ENCODE measurements around the gene PTK7. TPM values are rescaled to one million over a fixed set of nuclear protein-coding genes. Genes with fewer than 3 reads are reported as not detected.

Gene PTK7
- total RNA-seq, 1 donor from 2014 or later = 68.0 TPM

DNA sequence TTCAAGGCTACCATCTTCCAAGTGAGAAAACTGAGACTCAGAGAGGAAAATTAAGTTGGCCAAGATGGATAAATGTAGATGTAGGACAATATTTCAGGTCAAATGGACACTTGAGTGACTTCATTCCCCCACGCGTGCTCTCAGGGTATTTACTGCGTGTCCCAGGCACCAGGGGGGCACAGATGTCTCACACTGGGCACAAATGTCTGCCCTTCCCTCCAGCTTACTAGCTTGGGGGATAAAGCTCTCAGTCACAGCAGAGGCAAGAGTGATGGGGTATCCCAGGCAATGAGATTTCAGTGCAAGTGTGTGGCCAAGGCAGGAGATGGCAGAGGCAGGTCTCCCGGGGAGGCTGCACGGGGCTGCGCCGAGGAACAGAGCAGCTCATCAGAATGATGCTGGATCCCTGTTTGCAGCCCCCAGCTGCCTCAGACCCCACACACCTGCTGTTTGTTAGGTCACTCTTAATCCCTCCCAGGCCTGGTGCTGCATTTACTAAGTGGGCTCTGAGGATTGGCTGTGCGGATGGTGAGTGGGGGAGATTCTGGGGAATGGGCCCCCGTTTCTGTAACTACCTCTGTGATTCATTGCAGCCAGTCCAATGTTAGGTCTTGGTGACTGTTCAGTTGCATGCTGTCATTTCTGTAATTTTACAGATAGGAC, 44.1 kb downstream of the PTK7 start:
- Mint-ChIP-seq H3K27ac (peak overlapping the region; percentile 42), H3K36me3 (peaks cover 2% of the 10 kb centered on the region), H3K4me3 (no peak overlapping the region), H3K9me3 (no peaks in the 10 kb centered on the region), H3K4me1 (peaks cover 44% of the 10 kb centered on the region), H3K27me3 (ENCODE audit: insufficient read depth, low read depth) (no peaks in the 10 kb centered on the region)
- no peak overlapping the region for H3K9ac ChIP-seq
- no peak overlapping the region for H2AFZ ChIP-seq (replicated peaks)
- no peak overlapping the region for H3K27ac ChIP-seq
- H3K4me3 ChIP-seq = no peak overlapping the region
- no peaks in the 10 kb centered on the region for H3K9me3 ChIP-seq (ENCODE audit: low read depth)
- no peaks in the 10 kb centered on the region for H3F3A ChIP-seq (ENCODE audit: low read depth)
- no peak overlapping the region for H3K4me2 ChIP-seq
- H3K79me2 ChIP-seq (ENCODE audit: low read depth) = peaks cover 99% of the 10 kb centered on the region
- no peak for DNase-seq (ENCODE audit: low spot score)
- no peak for TF ChIP-seq EZH2 (IDR thresholded peaks at IDR 0.05)
- TF ChIP-seq EZH2phosphoT487 (IDR thresholded peaks at IDR 0.05) = no peak
- peaks cover 29% of the 10 kb centered on the region for H3K4me1 ChIP-seq
- no peaks in the 10 kb centered on the region for H3K27me3 ChIP-seq
- no peaks in the 10 kb centered on the region for H3K36me3 ChIP-seq
- peaks cover 72% of the 10 kb centered on the region for H4K20me1 ChIP-seq (ENCODE audit: low read depth)

GRCh38 chr6:43120944-43121913, 45.1 kb downstream of the PTK7 start:
- peaks cover 29% of the 10 kb centered on the region for H3K4me1 ChIP-seq
- no peak overlapping the region for H3K4me3 Mint-ChIP-seq
- no peak overlapping the region for H3K27ac ChIP-seq
- H3K36me3 ChIP-seq = no peaks in the 10 kb centered on the region
- H3K36me3 Mint-ChIP-seq = peaks cover 2% of the 10 kb centered on the region
- H3K27me3 ChIP-seq = no peaks in the 10 kb centered on the region
- H3K4me2 ChIP-seq = no peak overlapping the region
- no peaks in the 10 kb centered on the region for H3K9me3 ChIP-seq (ENCODE audit: low read depth)
- TF ChIP-seq EZH2 (IDR thresholded peaks at IDR 0.05) (no peak), EZH2phosphoT487 (IDR thresholded peaks at IDR 0.05) (no peak), CTCF (IDR thresholded peaks at IDR 0.05) (no peak)
- no peak overlapping the region for H3K9ac ChIP-seq
- no peaks in the 10 kb centered on the region for H3K27me3 Mint-ChIP-seq (ENCODE audit: insufficient read depth, low read depth)
- peaks cover 75% of the 10 kb centered on the region for H4K20me1 ChIP-seq (ENCODE audit: low read depth)
- H3K79me2 ChIP-seq (ENCODE audit: low read depth) = peaks cover 97% of the 10 kb centered on the region
- peak; percentile 42 for DNase-seq (ENCODE audit: low spot score)
- no peaks in the 10 kb centered on the region for H3F3A ChIP-seq (ENCODE audit: low read depth)
- no peak overlapping the region for H2AFZ ChIP-seq (replicated peaks)
- H3K4me3 ChIP-seq = no peak overlapping the region
- no peaks in the 10 kb centered on the region for H3K9me3 Mint-ChIP-seq
- H3K4me1 Mint-ChIP-seq = peaks cover 50% of the 10 kb centered on the region
- peak overlapping the region; percentile 33 for H3K27ac Mint-ChIP-seq

GRCh38 chr6:43122146-43122545, 46.0 kb downstream of the PTK7 start:
- H3K4me1 Mint-ChIP-seq = peaks cover 51% of the 10 kb centered on the region
- H2AFZ ChIP-seq (replicated peaks) = no peak overlapping the region
- no peak overlapping the region for H3K27ac ChIP-seq
- no peak overlapping the region for H3K4me2 ChIP-seq
- no peak overlapping the region for H3K4me3 Mint-ChIP-seq
- H3K4me1 ChIP-seq = peaks cover 33% of the 10 kb centered on the region
- H3K36me3 Mint-ChIP-seq = no peaks in the 10 kb centered on the region
- H3F3A ChIP-seq (ENCODE audit: low read depth) = no peaks in the 10 kb centered on the region
- no peak overlapping the region for H3K4me3 ChIP-seq
- TF ChIP-seq EZH2 (IDR thresholded peaks at IDR 0.05) = no peak
- no peak for TF ChIP-seq EZH2phosphoT487 (IDR thresholded peaks at IDR 0.05)
- TF ChIP-seq CTCF (IDR thresholded peaks at IDR 0.05) = no peak
- DNase-seq (ENCODE audit: low spot score) = no peak
- H3K9me3 Mint-ChIP-seq = no peaks in the 10 kb centered on the region
- no peaks in the 10 kb centered on the region for H3K27me3 ChIP-seq
- H3K27me3 Mint-ChIP-seq (ENCODE audit: insufficient read depth, low read depth) = no peaks in the 10 kb centered on the region
- no peaks in the 10 kb centered on the region for H3K36me3 ChIP-seq
- no peak overlapping the region for H3K27ac Mint-ChIP-seq
- no peak overlapping the region for H3K9ac ChIP-seq
- no peaks in the 10 kb centered on the region for H3K9me3 ChIP-seq (ENCODE audit: low read depth)
- H3K79me2 ChIP-seq (ENCODE audit: low read depth) = peaks cover 97% of the 10 kb centered on the region
- peaks cover 81% of the 10 kb centered on the region for H4K20me1 ChIP-seq (ENCODE audit: low read depth)

Measured in neural progenitor cell (in vitro differentiated cells).